Osteocyte (in vitro differentiated cells): ENCODE results near the gene SCN1B. TPM values are rescaled to one million over a fixed set of nuclear protein-coding genes. Genes with fewer than 3 reads are reported as not detected.
"Not testable (repeated sequence)": the region's sequence is repeated elsewhere in the genome, so short reads cannot be mapped to it uniquely, and the experiment has no call there.

ENCODE experiments used
- DNase-seq: peaks from one replicate; pipeline ENCODE4 v3.0.0; 2021; ENCODE audit warnings: mixed read lengths; ENCODE audit not compliant: unreplicated experiment; ENCODE audit errors: extremely low spot score
- H3K27ac Mint-ChIP-seq: one replicate; pipeline ENCODE4 v1.8.0; 2021; ENCODE audit warnings: mild to moderate bottlenecking, mixed read lengths; ENCODE audit not compliant: unreplicated experiment
- H3K27me3 Mint-ChIP-seq: one replicate; pipeline ENCODE4 v1.8.0; 2021; ENCODE audit warnings: mixed read lengths; ENCODE audit not compliant: unreplicated experiment
- H3K36me3 Mint-ChIP-seq: one replicate; pipeline ENCODE4 v1.8.0; 2021; ENCODE audit warnings: mixed read lengths; ENCODE audit not compliant: unreplicated experiment
- H3K4me1 Mint-ChIP-seq: one replicate; pipeline ENCODE4 v1.8.0; 2021; ENCODE audit warnings: mixed read lengths; ENCODE audit not compliant: unreplicated experiment
- H3K4me3 Mint-ChIP-seq: one replicate; pipeline ENCODE4 v1.8.0; 2021; ENCODE audit warnings: mild to moderate bottlenecking, moderate library complexity, mixed read lengths; ENCODE audit not compliant: unreplicated experiment
- H3K9me3 Mint-ChIP-seq: one replicate; pipeline ENCODE4 v1.8.0; 2021; ENCODE audit warnings: mixed read lengths; ENCODE audit not compliant: unreplicated experiment
- total RNA-seq: library from RNA; stranded (reverse); gene quantifications from 2 replicates; pipeline ENCODE4 v1.2.1, GENCODE V29; 2021
- TF ChIP-seq, protein P1 (sequence below): fragments of 200-600 bp; sonication (generic); IDR thresholded peaks from 2 replicates; pipeline ENCODE4 v1.5.0; 2021; ENCODE audit warnings: antibody characterized with exemption, mild to moderate bottlenecking, moderate library complexity

Gene SCN1B
- total RNA-seq, 1 donor from 2014 or later = 7.3 TPM

DNA sequence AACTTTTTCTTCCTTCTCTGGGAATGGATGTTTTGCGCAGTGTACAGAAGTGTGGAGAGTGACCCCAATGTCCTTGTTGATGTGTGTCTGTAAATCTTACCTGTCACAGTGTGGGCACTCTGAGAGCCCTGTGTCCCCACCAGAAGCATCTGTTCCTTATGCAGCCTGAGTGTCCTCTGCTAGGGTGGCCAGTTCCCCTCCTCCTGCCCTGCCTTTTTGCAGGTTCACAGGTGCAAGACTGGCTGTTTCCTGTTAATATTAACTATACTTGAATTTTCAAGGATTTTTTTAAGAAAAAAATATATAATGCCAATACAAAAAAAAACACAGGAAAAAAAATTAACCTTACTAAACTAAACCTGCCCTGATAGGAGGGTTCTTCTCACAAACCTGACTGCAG, 42.2 kb upstream of the SCN1B start:
- DNase-seq = no peak
- Mint-ChIP-seq H3K27ac (no peak overlapping the region), H3K36me3 (no peaks in the 10 kb centered on the region), H3K9me3 (peaks cover 9% of the 10 kb centered on the region), H3K27me3 (peaks cover 4% of the 10 kb centered on the region), H3K4me3 (no peak overlapping the region), H3K4me1 (peaks cover 9% of the 10 kb centered on the region)
- TF ChIP-seq, protein P1, sequence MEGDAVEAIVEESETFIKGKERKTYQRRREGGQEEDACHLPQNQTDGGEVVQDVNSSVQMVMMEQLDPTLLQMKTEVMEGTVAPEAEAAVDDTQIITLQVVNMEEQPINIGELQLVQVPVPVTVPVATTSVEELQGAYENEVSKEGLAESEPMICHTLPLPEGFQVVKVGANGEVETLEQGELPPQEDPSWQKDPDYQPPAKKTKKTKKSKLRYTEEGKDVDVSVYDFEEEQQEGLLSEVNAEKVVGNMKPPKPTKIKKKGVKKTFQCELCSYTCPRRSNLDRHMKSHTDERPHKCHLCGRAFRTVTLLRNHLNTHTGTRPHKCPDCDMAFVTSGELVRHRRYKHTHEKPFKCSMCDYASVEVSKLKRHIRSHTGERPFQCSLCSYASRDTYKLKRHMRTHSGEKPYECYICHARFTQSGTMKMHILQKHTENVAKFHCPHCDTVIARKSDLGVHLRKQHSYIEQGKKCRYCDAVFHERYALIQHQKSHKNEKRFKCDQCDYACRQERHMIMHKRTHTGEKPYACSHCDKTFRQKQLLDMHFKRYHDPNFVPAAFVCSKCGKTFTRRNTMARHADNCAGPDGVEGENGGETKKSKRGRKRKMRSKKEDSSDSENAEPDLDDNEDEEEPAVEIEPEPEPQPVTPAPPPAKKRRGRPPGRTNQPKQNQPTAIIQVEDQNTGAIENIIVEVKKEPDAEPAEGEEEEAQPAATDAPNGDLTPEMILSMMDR = no peak

DNA sequence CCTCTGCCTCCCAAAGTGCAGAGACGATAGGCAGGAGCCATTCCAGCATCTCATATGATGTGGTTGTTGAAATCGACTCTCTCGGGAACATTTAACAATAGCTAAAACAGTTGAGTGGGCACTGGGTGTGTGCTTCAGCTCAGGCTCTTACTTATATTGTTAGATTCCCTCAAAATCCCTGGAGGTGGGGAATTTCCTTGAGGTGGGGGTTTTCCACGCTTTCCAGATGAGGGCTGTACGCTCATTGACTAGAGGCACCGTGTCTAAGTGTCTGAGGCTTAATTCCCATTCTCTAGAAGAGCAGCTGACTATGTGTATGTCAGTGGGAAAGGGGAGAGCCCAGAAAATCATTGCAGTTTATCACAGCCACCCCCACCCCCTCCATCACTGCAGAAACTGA, 41.0 kb upstream of the SCN1B start:
- Mint-ChIP-seq H3K27ac (no peak overlapping the region), H3K27me3 (peaks cover 4% of the 10 kb centered on the region), H3K4me1 (peaks cover 9% of the 10 kb centered on the region), H3K36me3 (no peaks in the 10 kb centered on the region), H3K4me3 (no peak overlapping the region), H3K9me3 (peaks cover 5% of the 10 kb centered on the region)
- TF ChIP-seq, protein P1 = no peak
- no peak for DNase-seq

DNA sequence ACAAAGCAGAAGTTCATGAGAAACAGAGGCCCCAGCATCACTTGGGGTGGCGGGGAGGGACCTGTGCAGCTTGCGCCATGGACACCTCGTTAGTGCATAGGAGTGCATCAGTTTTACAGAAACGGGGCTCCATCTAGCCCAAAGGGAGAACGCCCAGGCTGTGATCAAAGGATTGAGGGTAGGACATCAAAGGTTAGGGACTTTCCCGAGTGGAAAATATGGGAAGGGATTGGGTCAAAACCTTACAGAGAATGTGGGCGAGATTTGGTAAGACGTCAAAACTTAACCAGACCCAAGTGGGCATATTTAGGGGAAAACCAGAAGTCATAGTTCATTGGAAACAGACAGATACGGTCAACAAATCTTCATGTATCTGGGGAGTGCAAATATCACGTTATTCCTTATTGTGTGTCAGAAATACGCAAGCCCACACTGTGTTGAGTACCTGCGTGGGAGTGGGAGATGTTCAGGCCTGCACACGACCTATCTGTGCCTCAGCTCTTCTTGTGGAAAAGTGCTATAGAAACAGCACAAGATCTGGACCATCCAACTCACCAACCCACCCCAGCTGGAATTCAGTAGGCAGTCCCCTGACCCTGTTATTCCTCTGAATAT, 39.6 kb upstream of the SCN1B start:
- no peak overlapping the region for H3K4me3 Mint-ChIP-seq
- H3K4me1 Mint-ChIP-seq = peaks cover 6% of the 10 kb centered on the region
- H3K36me3 Mint-ChIP-seq = no peaks in the 10 kb centered on the region
- no peak for DNase-seq
- H3K27ac Mint-ChIP-seq = no peak overlapping the region
- H3K27me3 Mint-ChIP-seq = peaks cover 4% of the 10 kb centered on the region
- TF ChIP-seq, protein P1 = no peak
- no peaks in the 10 kb centered on the region for H3K9me3 Mint-ChIP-seq

DNA sequence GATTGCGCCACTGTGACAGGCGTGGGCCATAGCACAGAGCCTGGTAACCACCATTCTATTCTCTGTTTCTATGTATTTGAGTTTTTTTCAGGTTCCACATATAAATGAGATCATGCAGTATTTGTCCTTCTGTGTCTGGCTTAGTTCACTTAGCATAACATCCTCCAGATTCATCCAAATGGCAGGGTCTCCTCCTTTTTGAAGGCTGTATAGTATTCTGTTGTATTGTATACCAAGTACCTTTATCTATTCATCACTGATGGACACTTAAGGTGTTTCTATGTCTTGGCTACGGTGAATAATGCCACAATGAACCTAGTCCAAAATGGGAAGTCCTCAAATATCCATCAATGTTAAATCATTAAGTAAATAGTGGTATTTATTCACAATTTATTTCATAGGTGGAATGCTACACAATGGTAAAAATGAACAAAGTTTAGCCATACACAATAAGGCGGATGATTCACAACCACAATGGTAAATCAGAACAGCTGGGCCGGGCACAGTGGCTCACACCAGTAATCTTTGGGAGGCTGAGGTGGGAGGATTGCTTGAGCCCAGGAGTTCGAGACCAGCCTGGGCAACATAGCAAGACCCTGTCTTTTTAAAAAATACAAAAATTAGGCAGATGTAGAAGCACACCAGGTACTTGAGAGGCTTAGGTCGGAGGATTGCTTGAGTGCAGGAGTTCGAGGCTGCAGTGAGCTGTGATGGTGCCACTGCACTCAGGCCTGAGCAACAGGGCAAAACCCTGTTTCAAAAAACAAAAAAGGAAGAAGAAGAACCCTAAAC, 38.5 kb upstream of the SCN1B start:
- Mint-ChIP-seq H3K36me3 (no peaks in the 10 kb centered on the region), H3K27me3 (peaks cover 4% of the 10 kb centered on the region), H3K9me3 (no peaks in the 10 kb centered on the region), H3K27ac (no peak overlapping the region), H3K4me1 (peaks cover 4% of the 10 kb centered on the region), H3K4me3 (no peak overlapping the region)
- no peak for DNase-seq
- TF ChIP-seq, protein P1 = no peak

GRCh38 chr19:34992582-34992981, 37.7 kb upstream of the SCN1B start:
- H3K4me1 Mint-ChIP-seq = peaks cover 13% of the 10 kb centered on the region

More at GRCh38 chr19:34992582-34992981, 37.7 kb upstream of the SCN1B start:
- H3K4me3 Mint-ChIP-seq, H3K9me3 Mint-ChIP-seq, H3K27me3 Mint-ChIP-seq, DNase-seq, H3K36me3 Mint-ChIP-seq, H3K27ac Mint-ChIP-seq: not testable (repeated sequence)
